Lower lobe of right lung (tissue), 2 donors: Measurements from ENCODE around the gene ENPP6. TPM values are rescaled to one million over a fixed set of nuclear protein-coding genes. Genes with fewer than 3 reads are reported as not detected.

Source experiments
- ATAC-seq, 2 donors: fragments of 200-7000 bp; cut with Tn5 transposase; one replicate each; pipeline ENCODE4 v1.9.1; 2020 to 2022; ENCODE audit warnings: mild to moderate bottlenecking in 2 of 2, moderate library complexity in 2 of 2
- DNase-seq: peaks from one replicate; pipeline ENCODE4 v3.0.0-alpha.2; 2020
- H3K27ac ChIP-seq: fragments of 200-600 bp; one replicate; pipeline ENCODE4 v1.8.0; 2022
- H3K27me3 ChIP-seq: fragments of 200-600 bp; one replicate; pipeline ENCODE4 v1.8.0; 2022; ENCODE audit warnings: low read depth
- H3K36me3 ChIP-seq: fragments of 200-600 bp; one replicate; pipeline ENCODE4 v1.8.0; 2022; ENCODE audit warnings: mild to moderate bottlenecking
- H3K4me1 ChIP-seq: fragments of 200-600 bp; one replicate; pipeline ENCODE4 v1.8.0; 2022
- H3K4me3 ChIP-seq: fragments of 200-600 bp; one replicate; pipeline ENCODE4 v1.8.0; 2022; ENCODE audit warnings: mild to moderate bottlenecking
- H3K9me3 ChIP-seq: fragments of 200-600 bp; one replicate; pipeline ENCODE4 v1.8.0; 2022
- intact Hi-C: fragments of 100-400 bp; cut with DNase I; formaldehyde crosslinking; loops from one replicate; pipeline ENCODE4 v1.11.0; 2022
- total RNA-seq: library from RNA; stranded (reverse); fragmentation: NEBNext Ultra II Directional; extraction: Animal tissue kit (Norgen Biotek cat#: 25700); gene quantifications from one replicate; pipeline ENCODE4 v1.2.1, GENCODE V29; 2021
- TF ChIP-seq, protein P1 (sequence below): fragments of 200-600 bp; IDR thresholded peaks from one replicate; pipeline ENCODE4 v1.8.0; 2022; ENCODE audit warnings: antibody characterized with exemption, mild to moderate bottlenecking
- donor health status: DM: no; HTN: yes; CAD: no; lungs with severe emphysema.

Gene ENPP6
- total RNA-seq, 1 donor from 2014 or later, result 0.74 TPM

DNA sequence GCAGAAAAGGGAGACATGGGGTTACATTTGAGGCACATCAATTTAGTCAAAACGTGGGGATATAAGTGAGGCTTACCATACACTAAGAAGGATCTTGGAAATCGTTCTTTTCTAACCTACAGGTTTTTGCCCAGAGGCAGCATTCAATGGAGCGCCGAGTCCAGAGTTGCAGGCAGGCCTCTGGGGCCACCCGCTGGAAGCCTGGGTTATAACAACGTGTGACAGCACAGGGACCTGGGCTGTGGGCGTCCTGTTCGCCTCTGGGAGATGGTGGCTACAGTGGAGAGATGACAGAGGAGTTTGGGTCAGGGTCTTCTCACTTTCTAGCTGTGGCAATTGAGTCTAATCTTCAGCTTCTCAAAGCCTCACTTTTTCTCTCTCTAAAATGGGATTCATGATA is 53.9 kb downstream of the ENPP6 start:
- Histone ChIP-seq H3K4me3 (no peak overlapping the region), H3K27ac (no peak overlapping the region), H3K9me3 (no peaks in the 10 kb centered on the region), H3K27me3 (no peaks in the 10 kb centered on the region), H3K4me1 (peaks cover 9% of the 10 kb centered on the region), H3K36me3 (no peaks in the 10 kb centered on the region)
- intact Hi-C loops, result loop anchor here (5.0 kb wide), 1 partner anchor 322 kb away; no protein-coding TSS in a partner anchor
- DNase-seq (peak; percentile 73), ATAC-seq (peak; percentile 83 to 93)
- TF ChIP-seq, protein P1, sequence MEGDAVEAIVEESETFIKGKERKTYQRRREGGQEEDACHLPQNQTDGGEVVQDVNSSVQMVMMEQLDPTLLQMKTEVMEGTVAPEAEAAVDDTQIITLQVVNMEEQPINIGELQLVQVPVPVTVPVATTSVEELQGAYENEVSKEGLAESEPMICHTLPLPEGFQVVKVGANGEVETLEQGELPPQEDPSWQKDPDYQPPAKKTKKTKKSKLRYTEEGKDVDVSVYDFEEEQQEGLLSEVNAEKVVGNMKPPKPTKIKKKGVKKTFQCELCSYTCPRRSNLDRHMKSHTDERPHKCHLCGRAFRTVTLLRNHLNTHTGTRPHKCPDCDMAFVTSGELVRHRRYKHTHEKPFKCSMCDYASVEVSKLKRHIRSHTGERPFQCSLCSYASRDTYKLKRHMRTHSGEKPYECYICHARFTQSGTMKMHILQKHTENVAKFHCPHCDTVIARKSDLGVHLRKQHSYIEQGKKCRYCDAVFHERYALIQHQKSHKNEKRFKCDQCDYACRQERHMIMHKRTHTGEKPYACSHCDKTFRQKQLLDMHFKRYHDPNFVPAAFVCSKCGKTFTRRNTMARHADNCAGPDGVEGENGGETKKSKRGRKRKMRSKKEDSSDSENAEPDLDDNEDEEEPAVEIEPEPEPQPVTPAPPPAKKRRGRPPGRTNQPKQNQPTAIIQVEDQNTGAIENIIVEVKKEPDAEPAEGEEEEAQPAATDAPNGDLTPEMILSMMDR, result peak; percentile 63

DNA sequence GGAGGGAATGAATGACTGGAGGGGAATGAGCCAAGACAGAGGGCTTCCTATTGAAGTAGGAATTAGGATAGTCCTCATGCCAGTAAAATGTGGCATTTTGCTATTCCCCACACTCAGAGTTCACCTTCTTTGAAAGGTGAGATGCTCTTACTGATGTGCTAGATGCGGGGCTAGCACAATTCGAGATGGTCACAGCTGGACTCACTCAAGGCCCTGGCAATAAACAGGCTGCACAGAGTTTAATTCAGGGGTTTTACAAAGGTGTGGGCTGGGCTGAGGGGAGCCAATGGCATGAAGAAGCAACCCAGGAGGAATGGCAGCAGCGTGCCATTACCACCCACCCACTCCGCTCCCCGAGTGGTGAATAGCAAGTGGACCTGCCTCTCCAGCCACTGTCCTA is 55.1 kb downstream of the ENPP6 start:
- Histone ChIP-seq H3K9me3 (no peaks in the 10 kb centered on the region), H3K4me3 (no peak overlapping the region), H3K36me3 (no peaks in the 10 kb centered on the region), H3K27me3 (no peaks in the 10 kb centered on the region), H3K4me1 (no peaks in the 10 kb centered on the region), H3K27ac (no peak overlapping the region)
- TF ChIP-seq, protein P1, result no peak
- intact Hi-C loops, result loop anchor here (5.0 kb wide), 1 partner anchor 320 kb away; no protein-coding TSS in a partner anchor
- no peak for ATAC-seq
- DNase-seq, result no peak

DNA sequence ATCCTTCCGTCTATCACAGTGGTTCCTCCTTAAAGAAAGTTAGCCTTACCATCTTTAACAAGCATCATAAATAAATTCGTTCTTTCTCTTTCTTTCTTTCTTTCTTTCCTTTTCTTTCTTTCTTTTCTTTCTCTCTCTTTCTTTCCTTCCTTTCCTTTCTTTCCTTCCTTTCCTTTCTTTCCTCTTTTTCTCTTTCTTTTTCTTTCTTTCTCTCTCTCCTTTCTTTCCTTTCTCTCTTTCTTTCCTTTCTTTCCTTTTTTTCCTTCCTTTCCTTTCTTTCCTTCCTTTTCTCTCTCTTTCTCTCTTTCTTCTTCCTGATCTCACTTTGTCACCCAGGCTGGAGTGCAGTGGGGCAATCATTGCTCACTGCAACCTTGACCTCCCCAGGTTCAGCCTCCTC is 60.4 kb downstream of the ENPP6 start:
- Histone ChIP-seq H3K4me3 (no peak overlapping the region), H3K9me3 (no peaks in the 10 kb centered on the region), H3K4me1 (peaks cover 11% of the 10 kb centered on the region), H3K27me3 (no peaks in the 10 kb centered on the region), H3K27ac (no peak overlapping the region), H3K36me3 (no peaks in the 10 kb centered on the region)
- ATAC-seq (no peak), DNase-seq (no peak)
- intact Hi-C loops, result no loop called here
- TF ChIP-seq, protein P1, result no peak

DNA sequence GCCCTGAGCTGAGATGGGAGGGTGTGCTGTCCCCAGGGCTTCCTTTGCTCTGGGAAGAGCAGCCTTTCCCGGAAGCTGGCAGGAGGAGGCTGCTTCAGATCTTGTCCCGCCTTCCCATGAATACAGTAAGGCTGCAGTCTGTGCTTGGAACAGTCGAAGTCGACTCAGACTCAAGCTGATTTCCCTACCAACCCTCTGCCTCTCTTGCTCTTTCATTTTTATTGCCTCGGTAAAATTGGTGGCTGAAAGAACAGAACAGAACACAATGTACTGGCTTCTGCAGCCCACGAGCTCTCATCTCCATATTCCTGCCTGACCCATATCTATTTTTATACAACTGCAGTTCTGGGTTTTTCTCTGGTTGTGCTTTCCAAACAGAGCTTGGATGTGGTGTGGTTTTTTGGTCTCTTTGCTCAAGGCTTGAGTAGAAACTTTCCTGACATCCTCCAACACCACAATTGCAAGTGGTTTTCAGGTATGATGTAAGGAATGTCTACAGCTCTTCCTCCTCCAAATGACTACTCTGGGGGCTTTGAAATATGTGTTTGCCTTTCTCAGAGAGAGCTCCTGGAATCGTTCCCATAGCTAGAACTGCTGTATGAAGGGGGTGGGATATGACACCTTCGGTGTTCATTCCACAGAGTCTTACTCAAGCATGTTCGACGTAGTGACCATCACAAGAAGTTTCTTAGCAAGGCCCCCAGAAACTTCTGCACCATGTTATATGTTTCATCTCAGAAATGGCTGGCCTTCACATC is 61.3 kb downstream of the ENPP6 start:
- Histone ChIP-seq H3K4me1 (peaks cover 11% of the 10 kb centered on the region), H3K9me3 (no peaks in the 10 kb centered on the region), H3K27me3 (no peaks in the 10 kb centered on the region), H3K4me3 (no peak overlapping the region), H3K27ac (peak overlapping the region; percentile 42), H3K36me3 (no peaks in the 10 kb centered on the region)
- intact Hi-C loops, result no loop called here
- peak in 1 of 2 donors; percentile 30 for ATAC-seq
- TF ChIP-seq, protein P1, result no peak
- DNase-seq, result no peak

DNA sequence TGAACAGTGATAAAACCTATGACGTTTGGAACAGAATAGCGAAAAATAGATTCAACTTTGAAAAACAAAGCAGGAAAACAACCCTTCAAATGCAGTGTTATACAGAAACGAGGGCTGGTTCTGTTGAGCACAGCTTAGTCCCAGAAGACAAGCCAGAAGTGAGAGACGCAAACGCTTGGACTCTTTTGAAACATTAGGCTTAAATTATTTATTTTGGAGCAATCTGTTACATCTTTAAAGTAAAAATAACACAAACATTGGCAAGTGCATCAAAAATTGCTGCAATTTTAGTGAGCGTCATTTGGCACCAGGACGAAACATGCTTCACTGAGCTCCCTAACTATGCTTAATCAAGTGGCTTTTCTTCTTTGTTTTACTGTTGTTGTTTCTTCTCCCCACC is 63.5 kb downstream of the ENPP6 start:
- TF ChIP-seq, protein P1, result no peak
- DNase-seq (no peak), ATAC-seq (no peak)
- intact Hi-C loops, result no loop called here
- Histone ChIP-seq H3K36me3 (no peaks in the 10 kb centered on the region), H3K27ac (no peak overlapping the region), H3K4me3 (no peak overlapping the region), H3K27me3 (no peaks in the 10 kb centered on the region), H3K4me1 (peaks cover 24% of the 10 kb centered on the region), H3K9me3 (no peaks in the 10 kb centered on the region)
